ENCODE data around the gene TRIM3. TPM values are rescaled to one million over a fixed set of nuclear protein-coding genes. Genes with fewer than 3 reads are reported as not detected.

The TRIM3 gene
- polyA plus RNA-seq, 1 donor from 2014 or later: 81.7 TPM

DNA sequence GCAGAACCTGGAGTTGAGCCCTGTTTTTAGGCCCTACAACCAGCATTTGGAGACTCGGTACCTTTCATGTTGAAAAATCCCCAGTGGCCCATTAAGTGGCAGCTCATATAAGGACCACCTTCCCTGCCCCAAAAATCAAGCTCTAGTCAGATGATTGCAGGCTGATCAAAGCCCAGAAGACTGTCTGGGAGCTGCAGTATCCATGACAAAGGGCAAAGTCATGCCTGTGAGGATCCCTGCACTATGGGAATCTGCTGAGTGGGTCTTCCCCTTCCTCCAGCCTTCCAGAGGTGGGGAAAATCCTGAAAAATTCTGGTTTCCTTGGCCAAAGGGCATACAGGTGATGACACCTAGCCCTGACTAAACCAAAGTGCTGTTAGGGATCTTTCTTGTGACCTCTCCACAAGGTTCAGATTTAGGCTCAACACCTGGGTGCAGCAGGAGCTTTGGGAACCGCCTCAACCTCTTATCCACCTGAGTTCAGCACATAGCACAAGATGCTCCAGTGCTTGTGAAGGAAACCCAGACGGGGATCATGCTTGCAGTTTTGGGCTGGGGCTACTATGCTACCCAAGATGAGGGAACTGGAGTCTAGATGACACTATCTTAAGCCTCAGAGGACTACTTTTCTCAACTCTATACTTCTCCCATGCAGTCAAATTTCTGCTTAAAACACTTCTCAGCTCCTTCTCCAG lies 1.2 kb upstream of the TRIM3 start:
- H3F3A ChIP-seq (ENCODE audit: insufficient read depth, low read length, poor library complexity, severe bottlenecking): no peaks in the 10 kb centered on the region
- no peaks in the 10 kb centered on the region for H3K36me3 ChIP-seq (ENCODE audit: insufficient read depth, low read length)
- H3K79me2 ChIP-seq (replicated peaks; ENCODE audit: insufficient read depth, low read length): peaks cover 12% of the 10 kb centered on the region
- H3K4me2 ChIP-seq (ENCODE audit: low read length): no peak overlapping the region
- H3K9ac ChIP-seq (ENCODE audit: low read length): no peak overlapping the region
- H4K20me1 ChIP-seq (ENCODE audit: insufficient read depth): no peaks in the 10 kb centered on the region
- H3K27me3 ChIP-seq (ENCODE audit: insufficient read depth, low read depth, low read length): no peaks in the 10 kb centered on the region
- H3K4me3 ChIP-seq (ENCODE audit: low read length): peak overlapping the region; percentile 90
- H3K9me3 ChIP-seq (ENCODE audit: low read length): no peaks in the 10 kb centered on the region
- H2AFZ ChIP-seq (ENCODE audit: low read depth, low read length): no peak overlapping the region
- TF ChIP-seq POLR2AphosphoS5 (IDR thresholded peaks at IDR 0.05) (no peak), EZH2 (IDR thresholded peaks at IDR 0.05; ENCODE audit: borderline replicate concordance, insufficient read depth, low read length, poor library complexity, severe bottlenecking) (no peak), EP300 (conservative IDR thresholded peaks at IDR 0.05; ENCODE audit: poor library complexity, severe bottlenecking) (no peak), TAF1 (IDR thresholded peaks at IDR 0.05; ENCODE audit: low read depth) (no peak), RAD21 (conservative IDR thresholded peaks at IDR 0.05) (no peak), SMC3 (conservative IDR thresholded peaks at IDR 0.05; ENCODE audit: poor library complexity) (no peak), MXI1 (conservative IDR thresholded peaks at IDR 0.05; ENCODE audit: poor library complexity, severe bottlenecking) (no peak)
- TF ChIP-seq, protein P1, sequence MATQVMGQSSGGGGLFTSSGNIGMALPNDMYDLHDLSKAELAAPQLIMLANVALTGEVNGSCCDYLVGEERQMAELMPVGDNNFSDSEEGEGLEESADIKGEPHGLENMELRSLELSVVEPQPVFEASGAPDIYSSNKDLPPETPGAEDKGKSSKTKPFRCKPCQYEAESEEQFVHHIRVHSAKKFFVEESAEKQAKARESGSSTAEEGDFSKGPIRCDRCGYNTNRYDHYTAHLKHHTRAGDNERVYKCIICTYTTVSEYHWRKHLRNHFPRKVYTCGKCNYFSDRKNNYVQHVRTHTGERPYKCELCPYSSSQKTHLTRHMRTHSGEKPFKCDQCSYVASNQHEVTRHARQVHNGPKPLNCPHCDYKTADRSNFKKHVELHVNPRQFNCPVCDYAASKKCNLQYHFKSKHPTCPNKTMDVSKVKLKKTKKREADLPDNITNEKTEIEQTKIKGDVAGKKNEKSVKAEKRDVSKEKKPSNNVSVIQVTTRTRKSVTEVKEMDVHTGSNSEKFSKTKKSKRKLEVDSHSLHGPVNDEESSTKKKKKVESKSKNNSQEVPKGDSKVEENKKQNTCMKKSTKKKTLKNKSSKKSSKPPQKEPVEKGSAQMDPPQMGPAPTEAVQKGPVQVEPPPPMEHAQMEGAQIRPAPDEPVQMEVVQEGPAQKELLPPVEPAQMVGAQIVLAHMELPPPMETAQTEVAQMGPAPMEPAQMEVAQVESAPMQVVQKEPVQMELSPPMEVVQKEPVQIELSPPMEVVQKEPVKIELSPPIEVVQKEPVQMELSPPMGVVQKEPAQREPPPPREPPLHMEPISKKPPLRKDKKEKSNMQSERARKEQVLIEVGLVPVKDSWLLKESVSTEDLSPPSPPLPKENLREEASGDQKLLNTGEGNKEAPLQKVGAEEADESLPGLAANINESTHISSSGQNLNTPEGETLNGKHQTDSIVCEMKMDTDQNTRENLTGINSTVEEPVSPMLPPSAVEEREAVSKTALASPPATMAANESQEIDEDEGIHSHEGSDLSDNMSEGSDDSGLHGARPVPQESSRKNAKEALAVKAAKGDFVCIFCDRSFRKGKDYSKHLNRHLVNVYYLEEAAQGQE (IDR thresholded peaks at IDR 0.05; ENCODE audit: borderline replicate concordance): no peak
- TF ChIP-seq, protein P2, sequence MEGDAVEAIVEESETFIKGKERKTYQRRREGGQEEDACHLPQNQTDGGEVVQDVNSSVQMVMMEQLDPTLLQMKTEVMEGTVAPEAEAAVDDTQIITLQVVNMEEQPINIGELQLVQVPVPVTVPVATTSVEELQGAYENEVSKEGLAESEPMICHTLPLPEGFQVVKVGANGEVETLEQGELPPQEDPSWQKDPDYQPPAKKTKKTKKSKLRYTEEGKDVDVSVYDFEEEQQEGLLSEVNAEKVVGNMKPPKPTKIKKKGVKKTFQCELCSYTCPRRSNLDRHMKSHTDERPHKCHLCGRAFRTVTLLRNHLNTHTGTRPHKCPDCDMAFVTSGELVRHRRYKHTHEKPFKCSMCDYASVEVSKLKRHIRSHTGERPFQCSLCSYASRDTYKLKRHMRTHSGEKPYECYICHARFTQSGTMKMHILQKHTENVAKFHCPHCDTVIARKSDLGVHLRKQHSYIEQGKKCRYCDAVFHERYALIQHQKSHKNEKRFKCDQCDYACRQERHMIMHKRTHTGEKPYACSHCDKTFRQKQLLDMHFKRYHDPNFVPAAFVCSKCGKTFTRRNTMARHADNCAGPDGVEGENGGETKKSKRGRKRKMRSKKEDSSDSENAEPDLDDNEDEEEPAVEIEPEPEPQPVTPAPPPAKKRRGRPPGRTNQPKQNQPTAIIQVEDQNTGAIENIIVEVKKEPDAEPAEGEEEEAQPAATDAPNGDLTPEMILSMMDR (IDR thresholded peaks at IDR 0.05; ENCODE audit: poor library complexity, severe bottlenecking): no peak
- H3K27ac ChIP-seq (ENCODE audit: low read length): no peak overlapping the region
- H3K9me2 ChIP-seq (ENCODE audit: insufficient read depth, low read length): no peaks in the 10 kb centered on the region

DNA sequence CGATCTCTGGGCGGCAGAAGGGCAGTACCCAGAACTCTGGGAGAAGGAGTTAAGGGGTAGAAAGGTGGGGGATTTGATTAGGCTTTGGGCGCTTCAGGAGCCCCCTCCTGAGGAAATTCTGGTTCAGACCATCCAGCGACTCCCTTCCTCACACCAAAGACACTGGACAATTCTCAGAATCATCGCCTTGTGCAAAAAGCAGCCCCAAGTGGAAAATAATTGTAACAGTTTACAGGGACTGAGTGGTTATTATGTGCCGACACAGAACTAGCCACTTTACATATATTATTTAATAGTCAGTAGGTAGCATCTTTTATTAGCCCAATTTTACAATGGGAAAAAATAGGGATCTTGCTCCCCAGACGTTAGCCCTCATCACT lies 662 bp upstream of the TRIM3 start:
- Histone ChIP-seq H4K20me1 (ENCODE audit: insufficient read depth) (no peaks in the 10 kb centered on the region), H3K79me2 (replicated peaks; ENCODE audit: insufficient read depth, low read length) (peaks cover 8% of the 10 kb centered on the region), H3K4me2 (ENCODE audit: low read length) (peak overlapping the region; percentile 38), H3K9ac (ENCODE audit: low read length) (peak overlapping the region; percentile 91), H3K9me3 (ENCODE audit: low read length) (no peaks in the 10 kb centered on the region), H2AFZ (ENCODE audit: low read depth, low read length) (peak overlapping the region; percentile 1), H3K9me2 (ENCODE audit: insufficient read depth, low read length) (no peaks in the 10 kb centered on the region), H3K27ac (ENCODE audit: low read length) (peak overlapping the region; percentile 60), H3K27me3 (ENCODE audit: insufficient read depth, low read depth, low read length) (no peaks in the 10 kb centered on the region), H3K4me3 (ENCODE audit: low read length) (peak overlapping the region; percentile 90), H3F3A (ENCODE audit: insufficient read depth, low read length, poor library complexity, severe bottlenecking) (no peaks in the 10 kb centered on the region), H3K36me3 (ENCODE audit: insufficient read depth, low read length) (no peaks in the 10 kb centered on the region)
- TF ChIP-seq POLR2AphosphoS5 (IDR thresholded peaks at IDR 0.05) (no peak), TAF1 (IDR thresholded peaks at IDR 0.05; ENCODE audit: low read depth) (no peak), EP300 (conservative IDR thresholded peaks at IDR 0.05; ENCODE audit: poor library complexity, severe bottlenecking) (no peak), SMC3 (conservative IDR thresholded peaks at IDR 0.05; ENCODE audit: poor library complexity) (no peak), MXI1 (conservative IDR thresholded peaks at IDR 0.05; ENCODE audit: poor library complexity, severe bottlenecking) (no peak), RAD21 (conservative IDR thresholded peaks at IDR 0.05) (no peak), EZH2 (IDR thresholded peaks at IDR 0.05; ENCODE audit: borderline replicate concordance, insufficient read depth, low read length, poor library complexity, severe bottlenecking) (no peak)
- TF ChIP-seq, protein P2 (IDR thresholded peaks at IDR 0.05; ENCODE audit: poor library complexity, severe bottlenecking): no peak
- TF ChIP-seq, protein P1 (IDR thresholded peaks at IDR 0.05; ENCODE audit: borderline replicate concordance): no peak
